M059J (cell line): ENCODE results near the gene ZDHHC13. TPM values are rescaled to one million over a fixed set of nuclear protein-coding genes. Genes with fewer than 3 reads are reported as not detected.
"Not testable (repeated sequence)": the region's sequence is repeated elsewhere in the genome, so short reads cannot be mapped to it uniquely, and the experiment has no call there.

Experiments used
- DNase-seq: peaks from one replicate; pipeline ENCODE4 v3.0.0-alpha.2; 2012; ENCODE audit warnings: low read depth
- total RNA-seq: library from RNA; depleted of rRNA; stranded (reverse); fragments of >200 nt; shearing (Covaris generic); gene quantifications from 2 replicates; pipeline ENCODE4 v1.2.3, GENCODE V29; 2014

The ZDHHC13 gene
- total RNA-seq, 1 experiment from 2014 or later: 55.5 TPM

- no peak for DNase-seq
Measured at GRCh38 chr11:19100885-19101284, 16.1 kb upstream of the ZDHHC13 start.

GRCh38 chr11:19101796-19102520 is 15.0 kb upstream of the ZDHHC13 start:
- peak; percentile 19 for DNase-seq

GRCh38 chr11:19102521-19102900 is 14.5 kb upstream of the ZDHHC13 start:
- no peak for DNase-seq

- DNase-seq: no peak
Measured at GRCh38 chr11:19105011-19105410, 12.0 kb upstream of the ZDHHC13 start.

- DNase-seq: no peak
Measured at GRCh38 chr11:19107125-19107524, 9.8 kb upstream of the ZDHHC13 start.

GRCh38 chr11:19110295-19110694 is 6.7 kb upstream of the ZDHHC13 start:
- DNase-seq: peak; percentile 22

GRCh38 chr11:19111809-19112208 is 5.2 kb upstream of the ZDHHC13 start:
- DNase-seq: no peak

GRCh38 chr11:19116276-19116970 is 545 bp upstream of the ZDHHC13 start:
- no peak for DNase-seq

GRCh38 chr11:19117760-19118097 is 761 bp downstream of the ZDHHC13 start:
- DNase-seq: no peak

GRCh38 chr11:19121646-19122045 is 4.7 kb downstream of the ZDHHC13 start:
- DNase-seq: peak; percentile 43

- DNase-seq: no peak
Measured at GRCh38 chr11:19122960-19123615, 6.1 kb downstream of the ZDHHC13 start.

GRCh38 chr11:19126562-19127325 is 9.8 kb downstream of the ZDHHC13 start:
- peak; percentile 28 for DNase-seq

GRCh38 chr11:19134004-19134403 is 17.0 kb downstream of the ZDHHC13 start:
- no peak for DNase-seq

GRCh38 chr11:19136884-19137283 is 19.9 kb downstream of the ZDHHC13 start:
- not testable (repeated sequence) for DNase-seq

- DNase-seq: no peak
Measured at GRCh38 chr11:19145319-19145718, 28.4 kb downstream of the ZDHHC13 start.

- DNase-seq: no peak
Measured at GRCh38 chr11:19156892-19157291, 39.9 kb downstream of the ZDHHC13 start.

GRCh38 chr11:19160847-19161246 is 43.9 kb downstream of the ZDHHC13 start:
- DNase-seq: peak; percentile 9

- DNase-seq: no peak
Measured at GRCh38 chr11:19161651-19162050, 44.7 kb downstream of the ZDHHC13 start.

- no peak for DNase-seq
Measured at GRCh38 chr11:19162951-19163505, 46.1 kb downstream of the ZDHHC13 start.

GRCh38 chr11:19163617-19164016 is 46.6 kb downstream of the ZDHHC13 start:
- no peak for DNase-seq

- no peak for DNase-seq
Measured at GRCh38 chr11:19164230-19164855, 47.4 kb downstream of the ZDHHC13 start.
